Stimulated activated CD4-positive, alpha-beta T cell treated with anti-CD3 and anti-CD28 coated beads, Interleukin-15, amount 100 ng/mL, for 48 hours (primary cell): ENCODE results near the gene PLN.

Source experiments
- DNase-seq, 2 donors: peaks; one replicate each; pipeline ENCODE4 v3.0.0-alpha.2; 2020; ENCODE audit warnings: low read depth in 2 of 2

Gene PLN

GRCh38 chr6:118580585-118581419, 32.7 kb downstream of the PLN start:
- no peak for DNase-seq

GRCh38 chr6:118581489-118581959, 33.4 kb downstream of the PLN start:
- DNase-seq: no peak

- DNase-seq: no peak
Measured at GRCh38 chr6:118584911-118585310, 36.8 kb downstream of the PLN start.

- DNase-seq: no peak
Measured at GRCh38 chr6:118586746-118587485, 38.8 kb downstream of the PLN start.

GRCh38 chr6:118588626-118589025, 40.5 kb downstream of the PLN start:
- no peak for DNase-seq

GRCh38 chr6:118589186-118589585, 41.1 kb downstream of the PLN start:
- no peak for DNase-seq

GRCh38 chr6:118589649-118590365, 41.7 kb downstream of the PLN start:
- no peak for DNase-seq

GRCh38 chr6:118591897-118592296, 43.8 kb downstream of the PLN start:
- no peak for DNase-seq

GRCh38 chr6:118594877-118595276, 46.8 kb downstream of the PLN start:
- DNase-seq: no peak

- no peak for DNase-seq
Measured at GRCh38 chr6:118596774-118597320, 48.8 kb downstream of the PLN start.

- no peak for DNase-seq
Measured at GRCh38 chr6:118597636-118598035, 49.5 kb downstream of the PLN start.

GRCh38 chr6:118598324-118598723, 50.2 kb downstream of the PLN start:
- no peak for DNase-seq

- no peak for DNase-seq
Measured at GRCh38 chr6:118602300-118602699, 54.2 kb downstream of the PLN start.

GRCh38 chr6:118603372-118603771, 55.3 kb downstream of the PLN start:
- DNase-seq: no peak

- no peak for DNase-seq
Measured at GRCh38 chr6:118606268-118606667, 58.2 kb downstream of the PLN start.

- DNase-seq: no peak
Measured at GRCh38 chr6:118606858-118607257, 58.8 kb downstream of the PLN start.
